ENCODE results near the gene TEX29. TPM values are rescaled to one million over a fixed set of nuclear protein-coding genes. Genes with fewer than 3 reads are reported as not detected.

Gene TEX29
- total RNA-seq, 1 donor from 2014 or later: 0.70 TPM

DNA sequence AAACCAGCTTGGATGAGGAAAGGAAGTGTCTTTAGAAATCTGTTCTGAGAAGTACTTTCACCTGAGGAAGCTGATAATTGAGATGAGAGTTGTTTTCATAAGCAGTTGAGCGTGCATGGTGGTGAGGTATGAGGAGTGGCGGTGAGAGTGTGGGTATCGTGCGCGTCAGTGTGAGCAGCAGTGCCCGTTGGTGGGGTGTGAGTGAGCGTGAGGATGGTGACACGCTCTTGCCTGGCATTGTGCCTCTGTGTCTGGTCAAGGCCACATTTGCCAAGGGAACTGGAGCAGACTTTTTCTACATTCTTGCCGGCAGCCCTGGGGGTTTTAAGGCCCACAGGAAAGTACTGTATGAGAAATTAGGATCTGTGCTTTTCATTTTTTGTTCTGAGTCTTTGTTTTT lies 36.5 kb upstream of the TEX29 start:
- H3K27ac Mint-ChIP-seq (ENCODE audit: unreplicated experiment): peak overlapping the region; percentile 52
- no peaks in the 10 kb centered on the region for H3K27me3 Mint-ChIP-seq (ENCODE audit: low read depth)
- peaks cover 33% of the 10 kb centered on the region for H3K36me3 Mint-ChIP-seq (ENCODE audit: low read depth)
- DNase-seq (ENCODE audit: low spot score): no peak
- TF ChIP-seq, protein P1, sequence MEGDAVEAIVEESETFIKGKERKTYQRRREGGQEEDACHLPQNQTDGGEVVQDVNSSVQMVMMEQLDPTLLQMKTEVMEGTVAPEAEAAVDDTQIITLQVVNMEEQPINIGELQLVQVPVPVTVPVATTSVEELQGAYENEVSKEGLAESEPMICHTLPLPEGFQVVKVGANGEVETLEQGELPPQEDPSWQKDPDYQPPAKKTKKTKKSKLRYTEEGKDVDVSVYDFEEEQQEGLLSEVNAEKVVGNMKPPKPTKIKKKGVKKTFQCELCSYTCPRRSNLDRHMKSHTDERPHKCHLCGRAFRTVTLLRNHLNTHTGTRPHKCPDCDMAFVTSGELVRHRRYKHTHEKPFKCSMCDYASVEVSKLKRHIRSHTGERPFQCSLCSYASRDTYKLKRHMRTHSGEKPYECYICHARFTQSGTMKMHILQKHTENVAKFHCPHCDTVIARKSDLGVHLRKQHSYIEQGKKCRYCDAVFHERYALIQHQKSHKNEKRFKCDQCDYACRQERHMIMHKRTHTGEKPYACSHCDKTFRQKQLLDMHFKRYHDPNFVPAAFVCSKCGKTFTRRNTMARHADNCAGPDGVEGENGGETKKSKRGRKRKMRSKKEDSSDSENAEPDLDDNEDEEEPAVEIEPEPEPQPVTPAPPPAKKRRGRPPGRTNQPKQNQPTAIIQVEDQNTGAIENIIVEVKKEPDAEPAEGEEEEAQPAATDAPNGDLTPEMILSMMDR (IDR thresholded peaks at IDR 0.05): no peak
- peaks cover 52% of the 10 kb centered on the region for H3K4me1 Mint-ChIP-seq (ENCODE audit: low read depth)
- no peaks in the 10 kb centered on the region for H3K9me3 Mint-ChIP-seq (ENCODE audit: low read depth)
- H3K4me3 Mint-ChIP-seq (ENCODE audit: unreplicated experiment): no peak overlapping the region

- Mint-ChIP-seq H3K27me3 (ENCODE audit: low read depth) (no peaks in the 10 kb centered on the region), H3K4me3 (ENCODE audit: unreplicated experiment) (no peak overlapping the region), H3K27ac (ENCODE audit: unreplicated experiment) (peak overlapping the region; percentile 52), H3K36me3 (ENCODE audit: low read depth) (peaks cover 36% of the 10 kb centered on the region), H3K4me1 (ENCODE audit: low read depth) (peaks cover 50% of the 10 kb centered on the region), H3K9me3 (ENCODE audit: low read depth) (no peaks in the 10 kb centered on the region)
- TF ChIP-seq, protein P1 (IDR thresholded peaks at IDR 0.05): no peak
- no peak for DNase-seq (ENCODE audit: low spot score)
These were observed 35.9 kb upstream of the TEX29 start for GRCh38 chr13:111284565-111284964.

GRCh38 chr13:111286162-111286561 lies 34.3 kb upstream of the TEX29 start:
- TF ChIP-seq, protein P1 (IDR thresholded peaks at IDR 0.05): peak; percentile 34
- Mint-ChIP-seq H3K36me3 (ENCODE audit: low read depth) (peaks cover 37% of the 10 kb centered on the region), H3K27me3 (ENCODE audit: low read depth) (no peaks in the 10 kb centered on the region)

GRCh38 chr13:111286749-111287148 lies 33.7 kb upstream of the TEX29 start:
- no peak for DNase-seq (ENCODE audit: low spot score)
- TF ChIP-seq, protein P1 (IDR thresholded peaks at IDR 0.05): no peak
- Mint-ChIP-seq H3K27me3 (ENCODE audit: low read depth) (no peaks in the 10 kb centered on the region), H3K36me3 (ENCODE audit: low read depth) (peaks cover 41% of the 10 kb centered on the region), H3K4me1 (ENCODE audit: low read depth) (peaks cover 29% of the 10 kb centered on the region), H3K4me3 (ENCODE audit: unreplicated experiment) (no peak overlapping the region), H3K9me3 (ENCODE audit: low read depth) (no peaks in the 10 kb centered on the region), H3K27ac (ENCODE audit: unreplicated experiment) (peak overlapping the region; percentile 41)

More at GRCh38 chr13:111286162-111286561, 34.3 kb upstream of the TEX29 start:
- Mint-ChIP-seq H3K9me3 (ENCODE audit: low read depth) (no peaks in the 10 kb centered on the region), H3K27ac (ENCODE audit: unreplicated experiment) (no peak overlapping the region), H3K4me1 (ENCODE audit: low read depth) (peaks cover 34% of the 10 kb centered on the region), H3K4me3 (ENCODE audit: unreplicated experiment) (no peak overlapping the region)
- DNase-seq (ENCODE audit: low spot score): no peak

GRCh38 chr13:111287201-111287600 lies 33.2 kb upstream of the TEX29 start:
- Mint-ChIP-seq H3K27ac (ENCODE audit: unreplicated experiment) (peak overlapping the region; percentile 41), H3K36me3 (ENCODE audit: low read depth) (peaks cover 45% of the 10 kb centered on the region), H3K4me3 (ENCODE audit: unreplicated experiment) (no peak overlapping the region), H3K27me3 (ENCODE audit: low read depth) (no peaks in the 10 kb centered on the region), H3K9me3 (ENCODE audit: low read depth) (no peaks in the 10 kb centered on the region), H3K4me1 (ENCODE audit: low read depth) (peaks cover 24% of the 10 kb centered on the region)
- DNase-seq (ENCODE audit: low spot score): no peak
- TF ChIP-seq, protein P1 (IDR thresholded peaks at IDR 0.05): no peak
